GDM1 (cell line): ENCODE data around the gene KRTAP12-1.

Source experiments
- DNase-seq: peaks from one replicate; lab custom pipeline; 2025; lab: John Stamatoyannopoulos, UW

KRTAP12-1 gene

DNA sequence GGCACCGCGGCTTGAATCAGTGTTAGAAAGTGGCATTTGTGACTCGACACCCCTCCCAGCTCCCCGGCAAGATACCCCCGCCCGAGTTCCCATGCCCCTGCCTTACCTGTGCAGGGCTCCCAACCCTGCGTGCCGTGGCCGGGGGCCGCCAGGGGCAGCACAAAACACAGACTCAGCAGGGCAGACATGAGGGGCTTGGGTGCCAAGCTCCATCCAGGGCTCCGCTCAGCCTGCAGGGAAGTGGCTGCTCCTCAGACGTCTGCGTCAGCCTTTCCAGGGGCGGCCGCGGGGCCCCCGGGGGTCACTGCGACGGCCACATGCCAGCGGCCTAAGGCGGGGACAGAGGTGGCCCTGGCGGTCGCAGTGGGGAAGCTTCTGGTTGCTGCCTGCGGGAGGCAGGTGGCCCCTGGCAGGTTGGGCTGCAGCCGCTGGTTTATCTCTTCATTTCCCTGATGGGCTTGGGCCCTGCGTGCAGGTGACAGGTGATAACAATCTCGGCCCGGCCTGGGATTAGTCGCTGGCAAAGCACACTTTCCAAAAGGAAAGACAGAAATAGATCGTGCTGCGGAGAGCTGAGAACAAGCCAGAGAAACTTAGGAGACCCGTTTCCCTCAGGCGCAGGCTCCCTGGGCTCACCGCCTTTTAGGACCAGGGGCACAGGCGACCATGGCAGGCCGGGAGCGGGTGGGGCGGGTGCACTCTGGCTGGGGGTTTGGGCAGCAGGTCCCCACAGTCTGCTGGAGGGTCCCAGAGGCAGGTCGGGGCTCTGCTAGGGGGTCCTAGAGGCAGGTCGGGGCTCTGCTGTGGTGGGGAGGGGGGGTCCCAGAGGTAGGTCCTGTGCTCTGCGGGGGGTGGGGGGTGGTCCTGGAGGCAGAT lies 29.6 kb upstream of the KRTAP12-1 start, which contains the start of gene TSPEAR:
Gene TSPEAR (minus strand): TSS at position 246 of the 876 bp plus-strand sequence. CDS start 58 bp downstream, at position 188.
- DNase-seq = no peak

DNA sequence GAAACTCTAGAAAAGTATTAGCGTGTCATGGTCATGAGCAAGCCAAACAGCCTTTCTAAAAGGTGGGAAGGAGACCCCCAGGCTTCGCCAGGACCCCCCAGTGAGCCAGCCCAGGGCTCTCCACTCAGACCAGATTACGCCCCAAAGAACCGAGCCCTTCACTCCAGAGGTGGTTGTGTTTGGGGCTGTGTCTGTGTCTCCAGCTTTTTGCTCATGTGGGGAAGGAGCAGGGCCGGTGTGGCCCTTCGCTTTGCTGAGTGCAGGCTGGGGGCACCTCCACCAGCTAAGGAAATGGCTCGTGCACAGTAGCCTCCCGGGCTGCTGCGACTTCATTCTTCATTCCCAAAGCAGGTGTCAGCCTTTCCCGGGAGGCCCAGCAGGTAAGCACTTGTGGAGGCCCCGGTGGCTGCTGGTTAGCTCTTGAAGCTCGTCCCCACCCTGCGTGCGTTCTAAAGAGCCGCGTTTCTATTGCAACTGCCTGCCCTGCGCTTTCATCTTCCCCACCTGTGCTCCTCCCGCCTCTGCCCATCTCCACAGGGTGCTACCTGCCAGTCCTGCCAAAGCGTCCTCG lies 28.9 kb upstream of the KRTAP12-1 start:
- DNase-seq = no peak

DNA sequence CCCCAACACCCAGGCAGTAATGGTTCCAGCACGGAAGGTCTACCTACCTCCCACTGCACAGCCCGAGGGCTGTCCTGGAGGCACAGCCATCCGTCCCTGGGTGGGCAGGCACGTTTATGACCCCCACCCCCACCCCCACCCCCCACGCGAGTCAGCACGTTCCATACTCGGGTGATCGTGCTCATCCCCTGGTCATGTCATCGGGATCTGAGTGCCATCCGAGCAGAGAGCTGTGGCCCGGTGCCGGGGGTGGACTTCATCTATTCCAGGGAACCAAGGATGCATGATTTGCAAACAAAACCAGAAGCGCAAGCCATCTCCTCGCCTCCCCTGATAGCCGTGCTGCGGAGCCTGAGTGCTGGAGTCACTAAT lies 28.3 kb upstream of the KRTAP12-1 start:
- no peak for DNase-seq

DNA sequence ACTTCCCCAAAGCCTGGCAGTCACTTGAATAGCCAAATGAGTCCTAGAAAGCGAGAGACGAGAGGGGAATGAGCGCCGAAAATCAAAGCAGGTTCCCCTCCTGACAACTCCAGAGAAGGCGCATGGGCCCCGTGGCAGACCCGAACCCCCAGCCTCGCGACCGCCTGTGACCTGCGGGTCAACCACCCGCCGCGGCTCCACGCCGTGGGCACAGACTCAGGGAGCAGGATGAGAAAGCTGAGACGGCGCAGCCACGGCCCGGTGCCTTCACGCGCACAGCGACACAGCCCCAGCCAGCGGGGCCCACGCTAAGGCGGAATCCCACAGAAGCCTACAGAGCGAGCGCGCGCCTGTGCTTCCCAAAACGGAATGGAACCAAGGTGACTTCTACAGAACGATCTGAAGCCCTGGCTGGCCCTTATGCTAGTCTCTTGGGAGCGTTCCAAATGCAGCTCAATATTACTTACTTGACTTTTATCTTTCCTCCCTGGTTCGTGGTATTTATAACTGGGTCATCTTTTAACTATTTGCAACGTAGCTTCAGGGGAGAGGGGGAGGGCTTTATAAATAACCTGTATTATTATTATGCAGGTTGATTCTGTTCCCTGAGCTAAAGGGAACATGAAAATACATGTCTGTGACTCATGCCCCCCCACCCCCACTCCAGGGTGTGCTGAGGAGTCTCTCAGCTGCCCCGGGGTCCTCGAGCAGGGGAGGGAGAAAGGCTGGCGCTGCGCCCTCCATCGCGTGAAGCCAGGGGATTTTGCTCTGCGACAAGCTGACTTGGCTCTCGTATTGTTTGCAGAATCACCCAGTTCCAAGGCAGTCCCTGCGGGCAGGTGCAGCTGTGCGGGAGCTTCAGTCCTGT lies 27.7 kb upstream of the KRTAP12-1 start:
- no peak for DNase-seq

DNA sequence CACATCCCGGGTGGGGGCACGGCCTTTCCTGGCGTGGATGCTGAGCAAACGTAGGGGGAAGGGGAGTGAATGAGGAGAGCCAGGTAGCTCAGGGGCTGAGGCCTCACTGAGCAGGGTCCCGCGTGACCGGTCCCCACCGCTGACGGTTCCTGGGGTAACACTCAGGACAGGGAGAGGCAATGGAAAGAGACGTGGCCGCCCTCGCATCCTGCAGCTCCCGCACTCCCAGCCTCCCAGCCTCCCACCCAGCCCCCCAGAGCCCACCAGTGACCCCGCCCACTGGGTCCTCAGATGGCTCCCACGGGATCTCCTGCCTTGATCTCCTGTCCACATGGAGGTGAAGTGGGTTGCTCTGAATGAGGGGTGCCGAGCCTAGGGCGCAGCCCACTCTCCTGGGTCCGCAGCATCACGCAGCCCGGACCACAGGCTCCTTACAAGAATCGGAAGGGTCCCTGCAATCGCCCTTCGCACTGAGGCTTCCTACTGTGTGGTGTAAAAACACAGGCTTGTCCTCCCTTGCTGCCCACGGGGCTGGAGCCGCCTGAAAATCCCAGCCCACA lies 27.0 kb upstream of the KRTAP12-1 start:
- DNase-seq = no peak

DNA sequence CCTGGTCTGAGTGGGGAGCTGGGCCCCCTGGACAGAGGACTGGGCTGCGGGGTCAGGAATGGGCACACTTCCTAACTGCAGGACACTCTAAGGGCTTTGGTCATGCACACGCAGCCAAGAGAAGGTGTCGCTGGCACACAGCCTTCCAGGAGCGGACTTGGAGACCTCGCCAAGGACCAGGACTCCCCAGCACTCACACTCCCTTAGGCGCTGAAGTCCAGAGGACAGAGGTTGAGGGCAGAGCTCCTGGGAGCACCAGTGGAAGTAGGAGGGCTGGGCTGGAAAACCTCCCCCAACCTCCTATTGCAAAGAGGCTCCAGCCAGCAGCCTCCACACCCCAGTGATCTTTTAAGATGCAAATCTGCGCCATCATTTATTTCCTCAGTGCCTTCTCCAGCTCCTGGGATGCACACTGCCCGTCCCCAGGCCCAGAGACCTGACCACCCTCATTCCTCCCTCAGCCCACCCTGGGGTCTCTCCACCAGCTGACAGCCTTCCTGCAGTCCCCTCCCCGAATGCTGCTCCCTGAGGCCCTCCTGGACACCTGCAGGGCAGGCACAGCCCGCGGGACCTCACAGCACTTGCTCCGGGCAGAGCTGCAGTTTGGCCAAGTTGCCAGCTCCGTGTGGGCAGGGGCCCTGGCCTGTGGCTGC lies 26.4 kb upstream of the KRTAP12-1 start:
- DNase-seq = no peak

DNA sequence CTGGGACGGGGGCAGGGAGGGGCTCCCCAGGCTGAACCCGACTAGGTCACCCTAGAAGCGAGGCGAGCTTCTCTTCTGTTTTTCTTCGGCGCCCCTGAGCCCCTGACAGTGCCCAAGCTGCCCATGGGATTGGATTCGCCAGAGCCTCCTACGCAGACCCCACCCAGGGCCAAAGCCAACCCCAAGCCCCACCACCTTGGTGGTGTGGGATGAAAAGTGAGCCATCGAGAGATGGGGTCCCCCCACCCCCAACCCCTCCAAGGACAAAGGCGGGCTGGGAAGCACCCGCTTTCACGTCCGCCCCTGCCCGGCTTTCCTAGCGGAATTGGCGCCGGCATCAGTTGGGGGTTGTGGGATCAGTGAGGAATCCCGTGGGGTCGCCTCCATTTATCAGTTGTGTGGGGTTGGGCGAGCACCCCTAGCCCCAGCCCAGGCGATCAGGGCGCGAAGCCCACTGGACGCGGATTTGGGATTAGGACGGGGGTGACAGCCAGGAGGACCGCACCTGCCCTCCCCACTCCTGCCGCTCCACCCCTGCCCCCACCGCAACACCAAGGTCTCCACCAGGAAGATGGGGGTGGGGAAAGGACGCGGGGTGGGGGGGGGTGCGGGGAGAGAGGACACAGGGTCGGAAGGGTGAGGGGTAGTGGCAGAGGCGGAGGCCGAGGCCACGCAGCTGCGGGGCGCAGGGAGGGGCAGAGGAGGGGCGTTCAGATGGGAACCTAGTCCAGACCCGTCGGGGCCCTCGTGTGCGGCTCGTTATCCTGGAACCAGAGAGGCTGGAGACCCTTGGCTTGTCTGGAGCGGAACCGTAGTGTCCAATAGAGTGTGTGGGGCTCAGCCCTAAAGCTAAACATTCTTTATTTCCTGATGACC lies 25.0 kb upstream of the KRTAP12-1 start:
- DNase-seq = no peak

DNA sequence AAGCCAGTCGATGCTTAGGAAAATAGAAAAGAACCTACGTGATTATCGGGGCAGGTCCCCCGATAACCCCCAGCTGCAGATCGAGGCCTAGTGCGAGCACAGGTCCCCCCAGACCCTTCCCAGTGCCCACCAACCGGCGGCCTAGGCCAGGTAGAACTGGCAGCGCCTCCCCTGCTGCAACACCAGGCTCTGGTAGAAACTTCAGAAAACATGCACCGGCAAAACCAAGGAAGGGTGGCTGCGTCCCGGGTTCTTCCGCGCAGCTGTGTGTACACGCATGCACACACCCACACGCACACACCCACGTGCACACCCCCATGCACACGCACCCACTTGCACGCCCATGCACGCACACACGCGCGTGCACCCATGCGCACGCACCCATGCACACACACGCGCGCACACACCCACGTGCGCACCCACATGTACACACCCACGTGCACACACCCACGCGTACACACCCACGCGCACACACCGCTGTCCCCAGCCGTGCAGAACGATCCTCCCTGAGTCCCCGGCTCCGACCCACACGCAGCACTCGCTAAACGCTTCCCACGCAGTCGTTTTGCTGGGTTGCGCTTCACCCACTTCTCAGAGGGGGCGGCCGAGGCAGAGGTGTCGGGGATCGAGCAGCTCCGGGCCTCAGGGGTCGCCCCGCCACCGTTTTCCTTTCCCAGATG lies 24.2 kb upstream of the KRTAP12-1 start:
- no peak for DNase-seq

DNA sequence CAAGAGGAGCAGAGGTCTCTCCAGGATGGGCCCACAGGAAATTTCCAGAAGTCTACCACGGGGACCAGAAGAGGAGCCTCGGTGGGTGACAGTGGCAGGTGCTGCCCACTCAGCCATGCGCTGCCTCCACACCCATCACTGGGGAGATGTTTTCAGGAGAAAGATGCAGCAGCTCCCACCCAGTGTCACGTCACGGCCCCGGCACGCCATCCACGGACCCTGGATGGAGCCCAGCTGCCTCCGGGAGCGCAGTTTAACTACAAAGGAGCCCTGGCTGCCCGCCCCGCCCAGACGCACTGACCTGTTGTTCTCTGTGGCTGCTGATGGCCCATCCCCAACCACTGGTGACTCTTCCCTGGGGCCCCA lies 22.7 kb upstream of the KRTAP12-1 start:
- DNase-seq = no peak

DNA sequence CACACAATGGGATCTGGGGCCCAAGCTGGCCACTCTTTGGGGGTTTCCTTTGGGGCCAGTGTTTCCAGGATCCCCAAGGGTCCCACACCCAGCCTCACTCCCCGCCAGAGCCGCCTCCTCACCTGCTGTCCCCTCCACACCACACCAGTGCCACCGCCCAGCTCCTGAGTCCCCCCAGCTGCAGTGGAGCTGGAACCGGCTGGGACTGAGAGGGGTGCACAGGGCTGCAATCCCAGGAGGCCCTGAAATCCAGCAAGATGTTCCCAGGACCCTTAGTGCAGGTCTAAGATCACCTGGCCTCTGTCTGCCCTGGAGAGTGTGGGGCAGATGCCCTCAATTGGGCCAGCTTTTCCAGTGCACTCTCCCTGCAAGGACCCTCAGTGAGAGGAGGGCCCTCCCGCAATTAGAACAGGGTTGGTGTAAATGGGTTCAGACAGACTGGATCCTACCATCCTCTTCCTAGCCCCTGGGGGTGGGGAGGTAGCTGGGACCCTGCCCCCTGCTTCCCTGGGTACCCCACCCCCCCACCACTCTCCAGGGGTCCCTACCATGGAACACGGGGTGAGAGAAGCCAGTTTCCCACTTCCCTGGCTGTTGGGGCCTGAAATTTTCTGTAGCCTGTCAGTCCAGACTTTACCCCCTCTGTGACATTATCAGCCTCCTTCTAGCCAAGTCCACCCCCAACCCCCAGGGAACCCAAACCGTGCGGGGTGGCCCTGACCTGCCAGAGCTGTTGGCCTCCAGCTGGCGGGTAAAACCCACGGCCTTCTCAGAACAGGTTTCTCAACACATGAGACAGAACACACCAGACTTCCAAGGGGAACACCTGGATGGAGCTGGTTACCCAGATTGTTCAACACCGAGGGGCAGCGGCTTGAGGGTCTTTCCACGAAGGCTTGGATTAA lies 22.0 kb upstream of the KRTAP12-1 start:
- DNase-seq = no peak

DNA sequence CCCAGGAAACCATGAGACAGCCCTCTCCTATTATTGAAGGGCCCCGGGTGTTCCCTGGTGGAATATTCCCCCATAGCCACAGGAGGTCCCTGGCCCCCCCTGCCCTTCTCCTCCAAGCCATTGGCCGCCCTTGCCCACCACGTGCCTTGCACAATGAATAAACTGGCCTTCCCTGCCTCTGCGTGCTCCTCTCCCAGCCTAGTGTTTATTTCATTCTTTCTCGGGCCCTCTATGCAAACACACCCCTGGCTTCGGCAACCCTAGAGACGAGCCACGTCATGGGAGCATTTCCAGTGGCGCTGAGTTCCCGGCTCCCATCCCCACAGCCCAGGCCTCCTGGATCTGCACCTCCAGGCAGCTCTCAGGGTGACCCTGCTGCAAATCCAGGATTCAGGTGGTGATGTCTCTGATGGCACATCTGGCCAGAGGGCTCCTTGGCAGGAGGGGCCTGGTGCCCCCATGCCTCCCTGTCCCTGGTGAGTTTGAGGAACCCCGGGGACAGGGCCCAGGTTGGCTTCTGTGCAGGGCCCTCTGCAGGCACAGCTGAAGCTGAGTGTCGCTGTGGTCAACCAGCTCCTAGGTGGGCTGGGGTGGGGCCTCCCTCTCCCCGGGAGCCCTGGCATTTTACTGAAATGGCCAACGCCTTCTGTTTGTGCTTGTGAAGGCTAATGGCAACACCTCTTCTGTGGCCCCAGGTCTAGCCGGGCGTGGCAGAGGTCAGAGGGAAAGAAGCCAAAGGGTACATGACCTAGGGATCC lies 21.2 kb upstream of the KRTAP12-1 start:
- DNase-seq = no peak

DNA sequence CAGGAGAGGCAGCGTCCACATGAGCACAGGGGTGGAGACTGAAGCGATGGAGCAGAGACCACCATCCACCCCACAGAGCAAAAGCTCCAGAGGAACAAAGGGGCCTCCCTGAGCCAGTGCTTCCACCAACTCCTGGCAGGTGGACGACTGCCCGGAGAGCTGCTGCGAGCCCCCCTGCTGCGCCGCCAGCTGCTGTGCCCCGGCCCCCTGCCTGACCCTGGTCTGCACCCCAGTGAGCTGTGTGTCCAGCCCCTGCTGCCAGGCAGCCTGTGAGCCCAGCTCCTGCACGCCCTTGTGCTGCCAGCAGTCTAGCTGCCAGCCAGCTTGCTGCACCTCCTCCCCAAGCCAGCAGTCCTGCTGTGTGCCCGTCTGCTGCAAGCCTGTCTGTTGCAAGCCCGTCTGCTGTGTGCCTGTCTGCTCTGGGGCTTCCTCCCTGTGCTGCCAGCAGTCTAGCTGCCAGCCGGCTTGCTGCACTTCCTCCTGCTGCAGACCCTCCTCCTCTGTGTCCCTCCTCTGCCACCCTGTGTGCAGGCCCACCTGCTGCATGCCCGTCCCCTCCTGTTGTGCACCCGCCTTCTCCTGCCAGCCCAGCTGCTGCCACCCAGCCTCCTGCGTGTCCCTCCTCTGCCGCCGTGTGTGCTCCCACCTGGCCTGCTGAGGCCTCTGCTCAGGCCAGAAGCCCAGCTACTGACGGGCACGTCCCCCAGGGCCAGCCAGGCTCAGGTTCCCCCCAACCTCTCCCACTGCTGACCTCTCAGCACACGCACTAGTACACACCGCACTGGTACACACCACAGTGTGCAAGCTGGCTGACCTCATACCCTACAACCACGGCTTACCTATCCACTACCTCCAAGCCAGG lies 20.4 kb upstream of the KRTAP12-1 start:
- no peak for DNase-seq

DNA sequence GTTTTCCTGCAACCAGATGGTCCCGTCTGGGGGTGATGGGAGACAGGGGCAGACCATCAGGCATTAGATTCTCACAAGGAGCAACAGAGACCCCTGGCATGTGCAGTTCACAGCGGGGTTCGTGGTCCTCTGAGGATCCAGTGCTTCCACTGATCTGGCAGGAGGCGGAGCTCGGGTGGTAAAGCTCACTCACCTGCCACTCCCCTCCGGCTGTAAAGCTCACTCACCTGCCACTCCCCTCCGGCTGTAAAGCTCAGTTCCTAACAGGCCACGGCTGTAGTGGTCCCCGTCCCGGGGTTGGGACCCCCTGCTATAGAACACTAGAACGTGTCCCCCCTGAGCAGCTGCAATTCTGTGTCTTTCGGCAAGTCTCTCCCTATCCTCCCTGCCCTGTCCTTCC lies 19.6 kb upstream of the KRTAP12-1 start:
- no peak for DNase-seq

DNA sequence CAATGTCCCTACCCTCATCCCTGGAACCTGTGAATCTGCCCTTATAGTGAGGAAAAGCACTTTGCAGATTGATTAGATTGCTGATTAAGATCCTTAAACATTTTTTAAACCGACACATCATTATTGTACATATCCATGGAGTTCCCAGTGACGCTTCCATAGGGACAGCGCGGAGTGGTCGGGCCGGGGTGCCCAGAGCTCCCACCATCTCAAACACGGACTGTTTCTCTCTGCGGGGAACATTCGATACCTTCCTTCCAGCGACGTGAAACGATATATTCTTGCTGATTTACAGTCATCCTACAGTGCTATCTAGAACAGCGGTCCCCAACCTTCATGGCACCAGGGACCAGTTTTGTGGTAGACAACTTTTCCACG lies 19.0 kb upstream of the KRTAP12-1 start:
- DNase-seq = no peak

DNA sequence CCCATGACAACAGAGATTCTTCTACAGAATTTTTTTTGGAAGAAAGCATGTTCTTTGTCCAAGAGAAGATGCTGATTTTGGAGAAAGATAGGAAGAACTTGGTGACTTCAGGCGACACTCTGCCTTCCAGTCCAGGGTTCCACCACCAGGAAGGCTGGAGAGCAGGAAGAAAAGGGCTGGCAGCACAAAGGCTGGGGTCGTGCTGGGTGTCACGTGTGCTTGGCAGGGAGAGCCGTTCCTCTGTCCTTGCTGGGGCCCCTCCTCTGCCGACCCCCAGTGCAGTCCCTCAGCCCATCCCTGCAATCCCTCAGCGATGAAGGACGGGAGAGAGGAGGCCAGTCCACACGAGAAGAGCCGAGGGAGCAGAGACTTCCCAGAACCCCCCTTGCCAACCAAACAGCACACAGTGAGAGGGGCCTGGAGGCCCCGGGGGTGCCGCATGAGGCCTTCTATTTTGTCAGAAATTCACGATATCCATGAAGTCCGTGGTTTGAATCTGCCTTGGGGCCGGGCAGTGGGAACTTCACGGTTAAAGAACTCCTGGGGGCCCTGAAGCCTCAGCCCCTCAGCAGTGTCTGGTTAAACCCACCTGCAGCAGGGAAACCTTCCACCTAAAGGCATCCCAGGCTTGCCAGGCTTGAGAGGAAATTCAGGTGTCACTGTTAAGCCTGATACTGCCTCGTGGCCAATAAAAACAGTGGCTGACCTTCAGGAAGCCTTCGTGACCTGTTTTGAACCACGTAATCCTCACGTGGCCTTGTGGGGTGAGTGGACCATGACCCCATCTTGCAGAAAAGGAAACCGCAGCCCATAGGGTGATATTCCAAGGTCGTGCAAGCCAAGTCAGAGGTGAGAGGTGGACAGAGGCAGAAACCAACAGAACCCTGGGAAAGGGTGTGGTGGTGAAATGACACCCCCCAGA lies 18.4 kb upstream of the KRTAP12-1 start:
- DNase-seq = no peak

DNA sequence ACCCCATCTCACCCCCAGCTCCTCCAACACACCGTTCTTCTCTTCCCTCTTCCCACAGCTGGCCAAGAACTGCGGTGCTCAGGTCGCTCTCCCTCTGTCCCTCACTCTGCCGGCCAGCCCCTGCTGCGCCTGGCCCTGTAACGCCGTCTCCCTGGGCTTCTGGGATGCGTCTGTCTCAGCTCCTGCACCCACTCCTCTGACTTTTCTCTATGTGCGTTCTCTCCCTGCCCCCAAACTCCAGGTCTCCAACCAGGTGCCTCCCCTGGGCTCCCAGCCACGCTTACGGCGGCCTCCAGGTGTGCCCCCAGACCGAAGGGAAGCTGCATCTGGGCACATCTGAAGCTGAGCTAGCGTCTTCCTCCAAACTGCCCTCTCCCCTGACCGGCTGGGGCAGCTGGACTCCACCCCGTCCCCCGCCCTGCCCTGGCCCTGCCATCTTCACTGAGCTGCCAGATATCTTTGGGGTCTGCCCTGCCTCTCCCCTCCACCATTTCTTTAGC lies 17.6 kb upstream of the KRTAP12-1 start:
- no peak for DNase-seq
